ENCODE measurements around the gene GLRX5.

DNA sequence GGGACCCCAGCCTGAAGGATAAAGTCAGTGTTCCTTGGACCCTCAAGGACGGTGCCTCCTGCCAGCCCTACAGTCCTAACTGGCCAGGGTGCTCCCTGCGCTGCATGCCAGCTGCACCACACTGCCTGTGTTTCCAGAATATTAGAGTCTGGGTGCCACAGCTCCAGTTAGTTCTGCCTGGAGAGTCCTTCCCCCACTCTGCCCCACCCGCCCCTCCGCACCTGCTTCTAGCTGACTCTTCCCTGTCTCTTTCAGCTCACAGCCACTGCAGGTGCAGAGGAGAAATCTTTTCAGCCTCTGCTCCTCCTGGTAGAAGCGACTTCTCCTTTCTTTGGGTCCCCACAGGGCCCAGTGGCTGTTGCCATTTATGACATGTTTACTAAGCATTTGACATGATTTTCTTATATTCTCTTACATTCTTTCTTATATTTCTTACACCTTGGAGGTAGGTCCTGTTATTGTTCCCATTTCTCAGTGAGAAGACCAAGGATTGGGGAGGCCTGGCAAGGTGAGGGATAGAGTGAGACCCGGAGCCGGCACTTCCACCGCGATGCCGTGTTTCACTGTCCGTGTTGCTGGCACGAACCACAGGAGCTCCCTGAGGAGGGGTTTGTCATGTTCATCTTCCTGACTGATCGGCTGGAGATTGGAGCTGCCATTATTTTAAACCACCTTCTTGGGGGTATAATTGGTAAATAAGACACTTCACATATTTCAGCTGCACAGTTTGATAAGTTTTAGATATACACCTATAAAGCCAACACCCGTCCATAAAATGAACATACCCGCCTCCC is 47.8 kb upstream of the GLRX5 start:
- TF ChIP-seq EZH2phosphoT487 (IDR thresholded peaks at IDR 0.05; ENCODE audit: unreplicated experiment) = no peak
- TF ChIP-seq, protein P1, sequence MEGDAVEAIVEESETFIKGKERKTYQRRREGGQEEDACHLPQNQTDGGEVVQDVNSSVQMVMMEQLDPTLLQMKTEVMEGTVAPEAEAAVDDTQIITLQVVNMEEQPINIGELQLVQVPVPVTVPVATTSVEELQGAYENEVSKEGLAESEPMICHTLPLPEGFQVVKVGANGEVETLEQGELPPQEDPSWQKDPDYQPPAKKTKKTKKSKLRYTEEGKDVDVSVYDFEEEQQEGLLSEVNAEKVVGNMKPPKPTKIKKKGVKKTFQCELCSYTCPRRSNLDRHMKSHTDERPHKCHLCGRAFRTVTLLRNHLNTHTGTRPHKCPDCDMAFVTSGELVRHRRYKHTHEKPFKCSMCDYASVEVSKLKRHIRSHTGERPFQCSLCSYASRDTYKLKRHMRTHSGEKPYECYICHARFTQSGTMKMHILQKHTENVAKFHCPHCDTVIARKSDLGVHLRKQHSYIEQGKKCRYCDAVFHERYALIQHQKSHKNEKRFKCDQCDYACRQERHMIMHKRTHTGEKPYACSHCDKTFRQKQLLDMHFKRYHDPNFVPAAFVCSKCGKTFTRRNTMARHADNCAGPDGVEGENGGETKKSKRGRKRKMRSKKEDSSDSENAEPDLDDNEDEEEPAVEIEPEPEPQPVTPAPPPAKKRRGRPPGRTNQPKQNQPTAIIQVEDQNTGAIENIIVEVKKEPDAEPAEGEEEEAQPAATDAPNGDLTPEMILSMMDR (conservative IDR thresholded peaks at IDR 0.05; ENCODE audit: low read depth in 2 of 2) = no peak
- TF ChIP-seq POLR2AphosphoS5 (IDR thresholded peaks at IDR 0.05; ENCODE audit: low read depth) = no peak
- TF ChIP-seq JUNB (IDR thresholded peaks at IDR 0.05; ENCODE audit: unreplicated experiment) = no peak
- no peak for TF ChIP-seq NANOG (IDR thresholded peaks at IDR 0.05; ENCODE audit: borderline replicate concordance)
- no peak for TF ChIP-seq EZH2 (IDR thresholded peaks at IDR 0.05; ENCODE audit: low read depth, unreplicated experiment)
- TF ChIP-seq STAT1 (IDR thresholded peaks at IDR 0.05; ENCODE audit: unreplicated experiment) = no peak
- no peak for TF ChIP-seq ZNF331 (CRISPR knock-in tag; IDR thresholded peaks at IDR 0.05; ENCODE audit: low read depth)
- TF ChIP-seq, protein P2, sequence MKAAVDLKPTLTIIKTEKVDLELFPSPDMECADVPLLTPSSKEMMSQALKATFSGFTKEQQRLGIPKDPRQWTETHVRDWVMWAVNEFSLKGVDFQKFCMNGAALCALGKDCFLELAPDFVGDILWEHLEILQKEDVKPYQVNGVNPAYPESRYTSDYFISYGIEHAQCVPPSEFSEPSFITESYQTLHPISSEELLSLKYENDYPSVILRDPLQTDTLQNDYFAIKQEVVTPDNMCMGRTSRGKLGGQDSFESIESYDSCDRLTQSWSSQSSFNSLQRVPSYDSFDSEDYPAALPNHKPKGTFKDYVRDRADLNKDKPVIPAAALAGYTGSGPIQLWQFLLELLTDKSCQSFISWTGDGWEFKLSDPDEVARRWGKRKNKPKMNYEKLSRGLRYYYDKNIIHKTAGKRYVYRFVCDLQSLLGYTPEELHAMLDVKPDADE (IDR thresholded peaks at IDR 0.05) = no peak
- TF ChIP-seq CREB1 (CRISPR knock-in tag; IDR thresholded peaks at IDR 0.05; ENCODE audit: low read depth) = no peak
- TF ChIP-seq, protein P3, sequence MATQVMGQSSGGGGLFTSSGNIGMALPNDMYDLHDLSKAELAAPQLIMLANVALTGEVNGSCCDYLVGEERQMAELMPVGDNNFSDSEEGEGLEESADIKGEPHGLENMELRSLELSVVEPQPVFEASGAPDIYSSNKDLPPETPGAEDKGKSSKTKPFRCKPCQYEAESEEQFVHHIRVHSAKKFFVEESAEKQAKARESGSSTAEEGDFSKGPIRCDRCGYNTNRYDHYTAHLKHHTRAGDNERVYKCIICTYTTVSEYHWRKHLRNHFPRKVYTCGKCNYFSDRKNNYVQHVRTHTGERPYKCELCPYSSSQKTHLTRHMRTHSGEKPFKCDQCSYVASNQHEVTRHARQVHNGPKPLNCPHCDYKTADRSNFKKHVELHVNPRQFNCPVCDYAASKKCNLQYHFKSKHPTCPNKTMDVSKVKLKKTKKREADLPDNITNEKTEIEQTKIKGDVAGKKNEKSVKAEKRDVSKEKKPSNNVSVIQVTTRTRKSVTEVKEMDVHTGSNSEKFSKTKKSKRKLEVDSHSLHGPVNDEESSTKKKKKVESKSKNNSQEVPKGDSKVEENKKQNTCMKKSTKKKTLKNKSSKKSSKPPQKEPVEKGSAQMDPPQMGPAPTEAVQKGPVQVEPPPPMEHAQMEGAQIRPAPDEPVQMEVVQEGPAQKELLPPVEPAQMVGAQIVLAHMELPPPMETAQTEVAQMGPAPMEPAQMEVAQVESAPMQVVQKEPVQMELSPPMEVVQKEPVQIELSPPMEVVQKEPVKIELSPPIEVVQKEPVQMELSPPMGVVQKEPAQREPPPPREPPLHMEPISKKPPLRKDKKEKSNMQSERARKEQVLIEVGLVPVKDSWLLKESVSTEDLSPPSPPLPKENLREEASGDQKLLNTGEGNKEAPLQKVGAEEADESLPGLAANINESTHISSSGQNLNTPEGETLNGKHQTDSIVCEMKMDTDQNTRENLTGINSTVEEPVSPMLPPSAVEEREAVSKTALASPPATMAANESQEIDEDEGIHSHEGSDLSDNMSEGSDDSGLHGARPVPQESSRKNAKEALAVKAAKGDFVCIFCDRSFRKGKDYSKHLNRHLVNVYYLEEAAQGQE (IDR thresholded peaks at IDR 0.05; ENCODE audit: unreplicated experiment) = no peak
